Measurements from ENCODE around the gene PAQR3.

- TF ChIP-seq ATF2 (IDR thresholded peaks at IDR 0.05; ENCODE audit: low read length) (no peak), CTCF (IDR thresholded peaks at IDR 0.05 in 2 of 3, conservative IDR thresholded peaks at IDR 0.05 in 1 of 3; ENCODE audit: control insufficient read depth in 2 of 3, extremely low read depth in 1 of 3, insufficient read depth in 1 of 3, low read depth in 3 of 3, low read length in 3 of 3) (no peak), ZBTB11 (CRISPR knock-in tag; IDR thresholded peaks at IDR 0.05) (no peak), ZNF592 (IDR thresholded peaks at IDR 0.05) (no peak), PAX8 (IDR thresholded peaks at IDR 0.05) (no peak), ETV6 (conservative IDR thresholded peaks at IDR 0.05 in 1 of 2, IDR thresholded peaks at IDR 0.05 in 1 of 2; ENCODE audit: borderline replicate concordance in 1 of 2, low read depth in 1 of 2) (no peak)
Observed at GRCh38 chr4:78944381-78944780, 5.1 kb upstream of the PAQR3 start.

Measured in GM12878 (cell line).